HEK293 (cell line): ENCODE results near the gene P4HA2.

Experiments used
- CTCF ChIA-PET: fragments of 350-600 bp; formaldehyde crosslinking; extraction: SDS; loops from one replicate; lab custom pipeline; 2021; ENCODE audit warnings: antibody characterized with exemption; lab: Yijun Ruan, JAX
- POLR2A ChIA-PET: fragments of 300-600 bp; formaldehyde crosslinking; extraction: SDS; loops from one replicate; lab custom pipeline; 2020; ENCODE audit warnings: antibody characterized with exemption, inconsistent platforms; lab: Yijun Ruan, JAX
- H3K27ac ChIP-seq: fragments of 200-500 bp; sonication (Bioruptor generic); 2 replicates; pipeline ENCODE4 v1.5.1; 2014; ENCODE audit warnings: low read depth, low read length, control low read depth, inconsistent platforms; ENCODE audit errors: extremely low read depth
- H3K36me3 ChIP-seq, 2 experiments: fragments of 200-500 bp in 1 of 2; sonication (Bioruptor generic) in 1 of 2; 1 replicate in 1 of 2; 2 replicates in 1 of 2; pipeline ENCODE4 v1.5.1; 2014 to 2017; ENCODE audit warnings: inconsistent platforms in 2 of 2, low read length in 2 of 2; ENCODE audit not compliant: control insufficient read depth in 2 of 2, insufficient read depth in 1 of 2
- H3K4me1 ChIP-seq: fragments of 200-500 bp; sonication (Bioruptor generic); 2 replicates; pipeline ENCODE4 v1.5.1; 2014; ENCODE audit warnings: mild to moderate bottlenecking, low read length, inconsistent platforms; ENCODE audit not compliant: control insufficient read depth, insufficient read depth
- H3K4me3 ChIP-seq: 2 replicates; pipeline ENCODE4 v1.5.1; 2011; ENCODE audit warnings: low read depth, mild to moderate bottlenecking, control low read depth, low read length, moderate library complexity
- H3K9me3 ChIP-seq: fragments of 200-500 bp; sonication (Bioruptor generic); 2 replicates; pipeline ENCODE4 v1.5.1; 2014; ENCODE audit warnings: low read depth, low read length, inconsistent platforms; ENCODE audit not compliant: control insufficient read depth, insufficient read depth
- CTCF ChIP-seq: fragments of 450-650 bp; formaldehyde crosslinking; IDR thresholded peaks from 2 replicates; pipeline ENCODE4 v1.5.1; 2016; ENCODE audit warnings: missing biosample characterization, missing genetic modification characterization
- EGR2 ChIP-seq: fragments of 450-650 bp; formaldehyde crosslinking; IDR thresholded peaks from 2 replicates; pipeline ENCODE4 v1.5.1; 2016; ENCODE audit warnings: low read depth, missing biosample characterization, missing genetic modification characterization
- GFI1B ChIP-seq: fragments of 450-650 bp; formaldehyde crosslinking; IDR thresholded peaks from 2 replicates; pipeline ENCODE4 v1.5.1; 2016; ENCODE audit warnings: missing biosample characterization, missing genetic modification characterization
- KLF1 ChIP-seq: fragments of 450-650 bp; formaldehyde crosslinking; IDR thresholded peaks from 2 replicates; pipeline ENCODE4 v1.5.1; 2016; ENCODE audit warnings: missing biosample characterization, missing genetic modification characterization
- RBAK ChIP-seq: fragments of 450-650 bp; formaldehyde crosslinking; IDR thresholded peaks from 2 replicates; pipeline ENCODE4 v1.5.1; 2016; ENCODE audit warnings: missing biosample characterization, missing genetic modification characterization
- YY1 ChIP-seq: fragments of 450-650 bp; formaldehyde crosslinking; IDR thresholded peaks from 2 replicates; pipeline ENCODE4 v1.5.1; 2018; ENCODE audit warnings: missing biosample characterization, missing genetic modification characterization
- ZFHX2 ChIP-seq: fragments of 450-650 bp; formaldehyde crosslinking; conservative IDR thresholded peaks from 2 replicates; pipeline ENCODE4 v1.5.1; 2016; ENCODE audit warnings: missing biosample characterization, missing genetic modification characterization
- ZFP3 ChIP-seq: fragments of 450-650 bp; formaldehyde crosslinking; IDR thresholded peaks from 2 replicates; pipeline ENCODE4 v1.5.1; 2016; ENCODE audit warnings: low read depth, missing biosample characterization, missing genetic modification characterization
- ZFP37 ChIP-seq: fragments of 450-650 bp; formaldehyde crosslinking; IDR thresholded peaks from 2 replicates; pipeline ENCODE4 v1.5.1; 2016; ENCODE audit warnings: missing biosample characterization, missing genetic modification characterization
- ZIC2 ChIP-seq: fragments of 450-650 bp; formaldehyde crosslinking; IDR thresholded peaks from 2 replicates; pipeline ENCODE4 v1.5.1; 2016; ENCODE audit warnings: missing biosample characterization, missing genetic modification characterization
- ZNF10 ChIP-seq: fragments of 450-650 bp; formaldehyde crosslinking; IDR thresholded peaks from 2 replicates; pipeline ENCODE4 v1.5.1; 2017; ENCODE audit warnings: missing biosample characterization, missing genetic modification characterization
- ZNF133 ChIP-seq: fragments of 450-650 bp; formaldehyde crosslinking; IDR thresholded peaks from 2 replicates; pipeline ENCODE4 v1.5.1; 2016; ENCODE audit warnings: missing biosample characterization, missing genetic modification characterization
- ZNF202 ChIP-seq: fragments of 450-650 bp; formaldehyde crosslinking; IDR thresholded peaks from 2 replicates; pipeline ENCODE4 v1.5.1; 2016; ENCODE audit warnings: missing biosample characterization, missing genetic modification characterization, borderline replicate concordance
- ZNF266 ChIP-seq: fragments of 450-650 bp; formaldehyde crosslinking; IDR thresholded peaks from 2 replicates; pipeline ENCODE4 v1.5.1; 2016; ENCODE audit warnings: missing biosample characterization, missing genetic modification characterization, low read depth
- ZNF335 ChIP-seq: fragments of 450-650 bp; formaldehyde crosslinking; conservative IDR thresholded peaks from 2 replicates; pipeline ENCODE4 v1.5.1; 2016; ENCODE audit warnings: missing biosample characterization, missing genetic modification characterization
- ZNF473 ChIP-seq: fragments of 450-650 bp; formaldehyde crosslinking; IDR thresholded peaks from 2 replicates; pipeline ENCODE4 v1.5.1; 2017; ENCODE audit warnings: missing biosample characterization, missing genetic modification characterization
- ZNF544 ChIP-seq: fragments of 450-650 bp; formaldehyde crosslinking; IDR thresholded peaks from 2 replicates; pipeline ENCODE4 v1.5.0; 2017; ENCODE audit warnings: missing biosample characterization, missing genetic modification characterization
- ZNF610 ChIP-seq: fragments of 450-650 bp; formaldehyde crosslinking; IDR thresholded peaks from 2 replicates; pipeline ENCODE4 v1.5.1; 2016; ENCODE audit warnings: missing biosample characterization, missing genetic modification characterization, borderline replicate concordance
- ZNF837 ChIP-seq: fragments of 450-650 bp; formaldehyde crosslinking; IDR thresholded peaks from 2 replicates; pipeline ENCODE4 v1.5.1; 2016; ENCODE audit warnings: missing biosample characterization, missing genetic modification characterization
- ZSCAN30 ChIP-seq: fragments of 450-650 bp; IDR thresholded peaks from 2 replicates; pipeline ENCODE4 v1.5.1; 2018; ENCODE audit warnings: missing biosample characterization, mild to moderate bottlenecking, missing genetic modification characterization, moderate library complexity
- TF ChIP-seq, protein P1 (sequence below): fragments of 450-650 bp; formaldehyde crosslinking; IDR thresholded peaks from 2 replicates; pipeline ENCODE4 v1.5.1; 2017; ENCODE audit warnings: missing biosample characterization, missing genetic modification characterization
- TF ChIP-seq, protein P2 (sequence below): fragments of 450-650 bp; IDR thresholded peaks from 2 replicates; pipeline ENCODE4 v1.5.1; 2018; ENCODE audit warnings: missing biosample characterization, mild to moderate bottlenecking, missing genetic modification characterization

P4HA2 gene

GRCh38 chr5:132275367-132276220 is 47.9 kb upstream of the P4HA2 start:
- Histone ChIP-seq H3K36me3 (no peaks in the 10 kb centered on the region), H3K9me3 (no peaks in the 10 kb centered on the region), H3K4me3 (no peak overlapping the region), H3K4me1 (no peaks in the 10 kb centered on the region), H3K27ac (no peak overlapping the region)
- no peak for TF ChIP-seq ZNF837
- peak; percentile 92 for TF ChIP-seq ZFHX2 (tag by site-specific recombination)
- TF ChIP-seq CTCF (tag by site-specific recombination) = no peak
- TF ChIP-seq ZNF610 = peak; percentile 100
- no peak for TF ChIP-seq GFI1B (tag by site-specific recombination)
- TF ChIP-seq, protein P1, sequence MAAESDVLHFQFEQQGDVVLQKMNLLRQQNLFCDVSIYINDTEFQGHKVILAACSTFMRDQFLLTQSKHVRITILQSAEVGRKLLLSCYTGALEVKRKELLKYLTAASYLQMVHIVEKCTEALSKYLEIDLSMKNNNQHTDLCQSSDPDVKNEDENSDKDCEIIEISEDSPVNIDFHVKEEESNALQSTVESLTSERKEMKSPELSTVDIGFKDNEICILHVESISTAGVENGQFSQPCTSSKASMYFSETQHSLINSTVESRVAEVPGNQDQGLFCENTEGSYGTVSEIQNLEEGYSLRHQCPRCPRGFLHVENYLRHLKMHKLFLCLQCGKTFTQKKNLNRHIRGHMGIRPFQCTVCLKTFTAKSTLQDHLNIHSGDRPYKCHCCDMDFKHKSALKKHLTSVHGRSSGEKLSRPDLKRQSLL (tag by site-specific recombination) = no peak
- TF ChIP-seq ZFP3 (tag by site-specific recombination) = peak; percentile 82
- peak; percentile 88 for TF ChIP-seq EGR2 (tag by site-specific recombination)
- POLR2A ChIA-PET = no interaction called here
- CTCF ChIA-PET = interaction anchor here (0.7 to 1.1 kb wide), 2 partner anchors 15 to 17 kb away, joined by 3 to 7 read pairs; no protein-coding TSS in a partner anchor

GRCh38 chr5:132274050-132274792 is 46.6 kb upstream of the P4HA2 start:
- Histone ChIP-seq H3K36me3 (no peaks in the 10 kb centered on the region), H3K4me1 (no peaks in the 10 kb centered on the region), H3K27ac (no peak overlapping the region), H3K4me3 (no peak overlapping the region)
- POLR2A ChIA-PET = interaction anchor here (2.5 kb wide), 1 partner anchor 19 kb away, joined by 10 read pairs; the partner anchor contains the start of gene SLC22A4
- CTCF ChIA-PET = interaction anchor here (0.7 to 2.5 kb wide), 7 partner anchors 7 to 152 kb away, joined by 3 to 24 read pairs (median 5); no protein-coding TSS in a partner anchor
- TF ChIP-seq RBAK (tag by site-specific recombination) (no peak), ZFHX2 (tag by site-specific recombination) (peak; percentile 78), ZNF202 (tag by site-specific recombination) (no peak), ZNF133 (tag by site-specific recombination) (no peak), ZNF335 (no peak), EGR2 (tag by site-specific recombination) (peak; percentile 88), KLF1 (tag by site-specific recombination) (peak; percentile 80), ZSCAN30 (tag by site-specific recombination) (no peak)
- TF ChIP-seq, all 188 proteins: peak for 3
- H3K9me3 ChIP-seq = no peaks in the 10 kb centered on the region

DNA sequence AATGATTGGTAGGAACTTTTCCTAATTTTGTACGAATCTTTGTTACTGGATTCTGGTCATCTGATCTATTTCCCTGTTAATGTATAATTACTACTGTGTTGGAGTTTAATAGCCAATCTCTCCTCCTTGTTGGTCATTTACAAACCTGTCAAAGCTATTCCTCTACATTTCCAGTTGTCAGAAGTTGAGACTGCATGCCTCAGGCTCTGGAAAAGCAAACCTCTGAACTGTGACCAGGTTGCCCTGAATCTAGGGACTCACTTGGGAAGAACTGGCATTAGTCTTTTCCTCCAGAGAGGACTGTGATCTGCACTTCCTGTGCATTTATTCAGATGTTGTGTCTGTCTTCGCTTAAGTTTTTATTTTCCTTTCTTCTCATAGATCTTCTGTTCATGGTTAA is 46.0 kb upstream of the P4HA2 start:
- Histone ChIP-seq H3K4me3 (no peak overlapping the region), H3K9me3 (no peaks in the 10 kb centered on the region), H3K4me1 (no peaks in the 10 kb centered on the region), H3K27ac (no peak overlapping the region), H3K36me3 (no peaks in the 10 kb centered on the region)
- ChIA-PET POLR2A (interaction anchor here (2.5 kb wide), 1 partner anchor 20 kb away, joined by 10 read pairs; the partner anchor contains the start of gene SLC22A4), CTCF (interaction anchor here (0.6 to 2.5 kb wide), 11 partner anchors 8 to 229 kb away, joined by 3 to 24 read pairs (median 5); partner anchors contain the start of genes SLC22A4 and SLC22A5)
- TF ChIP-seq, protein P2, sequence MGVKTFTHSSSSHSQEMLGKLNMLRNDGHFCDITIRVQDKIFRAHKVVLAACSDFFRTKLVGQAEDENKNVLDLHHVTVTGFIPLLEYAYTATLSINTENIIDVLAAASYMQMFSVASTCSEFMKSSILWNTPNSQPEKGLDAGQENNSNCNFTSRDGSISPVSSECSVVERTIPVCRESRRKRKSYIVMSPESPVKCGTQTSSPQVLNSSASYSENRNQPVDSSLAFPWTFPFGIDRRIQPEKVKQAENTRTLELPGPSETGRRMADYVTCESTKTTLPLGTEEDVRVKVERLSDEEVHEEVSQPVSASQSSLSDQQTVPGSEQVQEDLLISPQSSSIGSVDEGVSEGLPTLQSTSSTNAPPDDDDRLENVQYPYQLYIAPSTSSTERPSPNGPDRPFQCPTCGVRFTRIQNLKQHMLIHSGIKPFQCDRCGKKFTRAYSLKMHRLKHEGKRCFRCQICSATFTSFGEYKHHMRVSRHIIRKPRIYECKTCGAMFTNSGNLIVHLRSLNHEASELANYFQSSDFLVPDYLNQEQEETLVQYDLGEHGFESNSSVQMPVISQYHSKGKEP (tag by site-specific recombination) = no peak
- TF ChIP-seq ZNF10 (tag by site-specific recombination) (no peak), ZNF837 (no peak), ZIC2 (tag by site-specific recombination) (no peak), ZNF473 (no peak), ZNF544 (tag by site-specific recombination) (no peak), ZFP37 (no peak), ZNF266 (tag by site-specific recombination) (no peak), YY1 (no peak)
